Measurements from ENCODE around the gene PTPN1. TPM values are rescaled to one million over a fixed set of nuclear protein-coding genes. Genes with fewer than 3 reads are reported as not detected.
"Not testable (repeated sequence)": the region's sequence is repeated elsewhere in the genome, so short reads cannot be mapped to it uniquely, and the experiment has no call there.

PTPN1 gene
- total and polyA plus RNA-seq, 2 of the 4 experiments (the other 2 are of a cell fraction), result 31.7 to 37.4 TPM

GRCh38 chr20:50507745-50508144 lies 2.4 kb upstream of the PTPN1 start:
- intact Hi-C loops (cut with micrococcal nuclease); H3K9me1 ChIP-seq (ENCODE audit: insufficient read depth, low read length); ATAC-seq (ENCODE audit: low read depth); in situ Hi-C loops (cut with MboI; ENCODE audit: low sequenced_read_pairs); H3K79me1 ChIP-seq (ENCODE audit: low read depth in 1 of 2, low read length in 2 of 2); H3K56ac ChIP-seq (ENCODE audit: extremely low read depth, insufficient read depth, low read length); H2BK120ac ChIP-seq (ENCODE audit: low read depth, low read length); H4K91ac ChIP-seq (ENCODE audit: insufficient read depth, low read depth, low read length); H3K9me3 ChIP-seq (ENCODE audit: control insufficient read depth, insufficient read depth, low read length); H3K27ac ChIP-seq (ENCODE audit: insufficient read depth, low read length); H3K36me3 ChIP-seq (ENCODE audit: control insufficient read depth, insufficient read depth, low read length); dilution Hi-C loops (cut with HindIII; ENCODE audit: low sequenced_read_pairs, unreplicated experiment); H2BK5ac ChIP-seq (ENCODE audit: low read depth, low read length, poor library complexity, severe bottlenecking); DNase-seq; H3K18ac ChIP-seq (ENCODE audit: low read depth, low read length); H3K9ac ChIP-seq (ENCODE audit: low read depth, low read length); H2BK20ac ChIP-seq (ENCODE audit: low read depth, low read length); H3K4me3 ChIP-seq (ENCODE audit: insufficient read depth, low read depth, low read length); H4K8ac ChIP-seq (ENCODE audit: low read depth in 2 of 2, low read length in 2 of 2); H3K4me2 ChIP-seq (ENCODE audit: low read depth, low read length); H4K5ac ChIP-seq (ENCODE audit: low read depth, low read length); POLR2A ChIA-PET (ENCODE audit: unreplicated experiment); CTCF ChIA-PET; H3K4ac ChIP-seq (ENCODE audit: low read depth, low read length); BruUV-seq (replicated peaks); H2AFZ ChIP-seq (replicated peaks; ENCODE audit: low read length, poor library complexity); H3K27me3 ChIP-seq (ENCODE audit: control insufficient read depth, insufficient read depth, low read length); H3K14ac ChIP-seq (replicated peaks; ENCODE audit: low read depth, low read length); H2AK9ac ChIP-seq (replicated peaks; ENCODE audit: low read depth, low read length, poor library complexity); H3K23ac ChIP-seq (ENCODE audit: low read depth, low read length): not testable (repeated sequence)
- H3K4me1 ChIP-seq (ENCODE audit: control insufficient read depth, insufficient read depth, low read length), result peaks cover 23% of the 10 kb centered on the region
- H2BK15ac ChIP-seq (ENCODE audit: low read depth, low read length), result peak overlapping the region; percentile 9; the same call in 1 of the 3 replicates
- WGBS, 2 experiments (ENCODE audit: extremely low coverage in 2 of 2, insufficient read length in 1 of 2), result 100% methylated on average over 2 of the region's 5 CpGs; no CpG with 5 or more reads in 1 of the 2 experiments
- peaks cover 19% of the 10 kb centered on the region for H4K20me1 ChIP-seq (ENCODE audit: insufficient read depth, low read length)
- H2AK5ac ChIP-seq (ENCODE audit: low read depth, low read length), result peak overlapping the region; percentile 14; the same call in 1 of the 2 replicates
